Fibroblast of mammary gland (primary cell): ENCODE measurements around the gene WFIKKN2.
"Not testable (repeated sequence)": the region's sequence is repeated elsewhere in the genome, so short reads cannot be mapped to it uniquely, and the experiment has no call there.

Experiments
- DNase-seq: peaks from one replicate; pipeline ENCODE4 v3.0.0-alpha.2; 2010; ENCODE audit warnings: low read depth
- H3K4me3 ChIP-seq: 2 replicates; pipeline ENCODE4 v1.5.1; 2011; ENCODE audit warnings: low read depth, mild to moderate bottlenecking, low read length, moderate library complexity; ENCODE audit not compliant: control insufficient read depth
- CTCF ChIP-seq: conservative IDR thresholded peaks from 2 replicates; pipeline ENCODE4 v1.5.1; 2011; ENCODE audit warnings: low read depth, low read length, inconsistent platforms; ENCODE audit not compliant: control insufficient read depth, insufficient read depth

WFIKKN2 gene

GRCh38 chr17:50850640-50851039 is 15.3 kb downstream of the WFIKKN2 start:
- no peak overlapping the region for H3K4me3 ChIP-seq
- no peak for TF ChIP-seq CTCF
- no peak for DNase-seq

GRCh38 chr17:50853015-50853615 is 17.7 kb downstream of the WFIKKN2 start:
- H3K4me3 ChIP-seq: no peak overlapping the region
- TF ChIP-seq CTCF: no peak
- DNase-seq: no peak

- H3K4me3 ChIP-seq: no peak overlapping the region
- DNase-seq: no peak
- no peak for TF ChIP-seq CTCF
Measured at GRCh38 chr17:50853781-50854180, 18.4 kb downstream of the WFIKKN2 start.

GRCh38 chr17:50855708-50856330 is 20.4 kb downstream of the WFIKKN2 start:
- no peak for DNase-seq
- no peak overlapping the region for H3K4me3 ChIP-seq
- no peak for TF ChIP-seq CTCF

GRCh38 chr17:50856431-50856830 is 21.0 kb downstream of the WFIKKN2 start:
- no peak for TF ChIP-seq CTCF
- no peak for DNase-seq
- no peak overlapping the region for H3K4me3 ChIP-seq

GRCh38 chr17:50858486-50859225 is 23.3 kb downstream of the WFIKKN2 start:
- H3K4me3 ChIP-seq: no peak overlapping the region
- TF ChIP-seq CTCF: no peak
- DNase-seq: no peak

- not testable (repeated sequence) for H3K4me3 ChIP-seq, DNase-seq
Measured at GRCh38 chr17:50859727-50860126, 24.3 kb downstream of the WFIKKN2 start.
